Activated CD4-positive, alpha-beta memory T cell treated with anti-CD3 and anti-CD28 coated beads, Interleukin-2, amount 10 ng/mL, durations not matched to agents 7 days and 5 days (primary cell): ENCODE data around the gene VPS13D. TPM values are rescaled to one million over a fixed set of nuclear protein-coding genes. Genes with fewer than 3 reads are reported as not detected.
"Not testable (repeated sequence)": the region's sequence is repeated elsewhere in the genome, so short reads cannot be mapped to it uniquely, and the experiment has no call there.

Experiments
- CTCF ChIA-PET: fragments of 350-600 bp; sonication (Branson Sonifier 250); formaldehyde crosslinking; loops from one replicate; lab custom pipeline; 2021; ENCODE audit warnings: antibody characterized with exemption, inconsistent platforms; lab: Charles Lee
- POLR2A ChIA-PET: fragments of 350-600 bp; sonication (Branson Sonifier 250); formaldehyde crosslinking; loops from one replicate; lab custom pipeline; 2021; ENCODE audit warnings: antibody characterized with exemption; lab: Charles Lee
- DNase-seq: peaks from one replicate; pipeline ENCODE4 v3.0.0-alpha.2; 2020
- H3K27ac Mint-ChIP-seq: one replicate; pipeline ENCODE4 v1.8.0; 2021; ENCODE audit warnings: mild to moderate bottlenecking, mixed read lengths
- H3K27me3 Mint-ChIP-seq: one replicate; pipeline ENCODE4 v1.8.0; 2021; ENCODE audit warnings: mixed read lengths
- H3K36me3 Mint-ChIP-seq: one replicate; pipeline ENCODE4 v1.8.0; 2021; ENCODE audit warnings: low read depth, mixed read lengths
- H3K4me1 Mint-ChIP-seq: one replicate; pipeline ENCODE4 v1.8.0; 2021; ENCODE audit warnings: mixed read lengths
- H3K4me3 Mint-ChIP-seq: one replicate; pipeline ENCODE4 v1.8.0; 2021; ENCODE audit warnings: mild to moderate bottlenecking, mixed read lengths
- H3K9me3 Mint-ChIP-seq: one replicate; pipeline ENCODE4 v1.8.0; 2021; ENCODE audit warnings: mixed read lengths
- total RNA-seq, 2 experiments: library from RNA; stranded (reverse); gene quantifications; one replicate each; pipeline ENCODE4 v1.2.3, GENCODE V29; 2021

The VPS13D gene
- total RNA-seq, 2 experiments from 2014 or later = 28.1 to 31.4 TPM

GRCh38 chr1:12461754-12462153 lies 231.9 kb downstream of the VPS13D start:
- no peak for DNase-seq
- CTCF ChIA-PET = no interaction called here
- no peaks in the 10 kb centered on the region for H3K27me3 Mint-ChIP-seq
- POLR2A ChIA-PET = no interaction called here
- no peak overlapping the region for H3K27ac Mint-ChIP-seq
- no peaks in the 10 kb centered on the region for H3K9me3 Mint-ChIP-seq
- H3K4me3 Mint-ChIP-seq = no peak overlapping the region
- H3K36me3 Mint-ChIP-seq = peaks cover 45% of the 10 kb centered on the region
- peaks cover 2% of the 10 kb centered on the region for H3K4me1 Mint-ChIP-seq

GRCh38 chr1:12462586-12462985 lies 232.8 kb downstream of the VPS13D start:
- Mint-ChIP-seq H3K27me3 (no peaks in the 10 kb centered on the region), H3K9me3 (no peaks in the 10 kb centered on the region), H3K36me3 (peaks cover 41% of the 10 kb centered on the region), H3K27ac (no peak overlapping the region), H3K4me3 (no peak overlapping the region), H3K4me1 (peaks cover 6% of the 10 kb centered on the region)
- POLR2A ChIA-PET = no interaction called here
- DNase-seq = no peak
- CTCF ChIA-PET = no interaction called here

- Mint-ChIP-seq H3K27ac (no peak overlapping the region), H3K27me3 (no peaks in the 10 kb centered on the region), H3K4me3 (no peak overlapping the region), H3K36me3 (peaks cover 46% of the 10 kb centered on the region), H3K4me1 (peaks cover 15% of the 10 kb centered on the region), H3K9me3 (no peaks in the 10 kb centered on the region)
- ChIA-PET POLR2A (no interaction called here), CTCF (no interaction called here)
- DNase-seq = no peak
Observed at GRCh38 chr1:12464045-12464461, 234.2 kb downstream of the VPS13D start.

- H3K27ac Mint-ChIP-seq = no peak overlapping the region
- H3K27me3 Mint-ChIP-seq = no peaks in the 10 kb centered on the region
- ChIA-PET POLR2A (no interaction called here), CTCF (no interaction called here)
- peaks cover 44% of the 10 kb centered on the region for H3K36me3 Mint-ChIP-seq
- peaks cover 15% of the 10 kb centered on the region for H3K4me1 Mint-ChIP-seq
- H3K4me3 Mint-ChIP-seq = no peak overlapping the region
- no peaks in the 10 kb centered on the region for H3K9me3 Mint-ChIP-seq
- DNase-seq = no peak
Observed at GRCh38 chr1:12464598-12465056, 234.8 kb downstream of the VPS13D start.

- no peak for DNase-seq
- Mint-ChIP-seq H3K27me3 (no peaks in the 10 kb centered on the region), H3K27ac (no peak overlapping the region), H3K4me1 (peaks cover 15% of the 10 kb centered on the region), H3K4me3 (no peak overlapping the region), H3K36me3 (peaks cover 42% of the 10 kb centered on the region), H3K9me3 (no peaks in the 10 kb centered on the region)
- ChIA-PET POLR2A (no interaction called here), CTCF (no interaction called here)
Observed at GRCh38 chr1:12465126-12465525, 235.3 kb downstream of the VPS13D start.

- ChIA-PET POLR2A (interaction anchor here (1.0 kb wide), 1 partner anchor 45 kb away, joined by 3 read pairs; no protein-coding TSS in a partner anchor), CTCF (no interaction called here)
- Mint-ChIP-seq H3K4me3 (no peak overlapping the region), H3K27ac (no peak overlapping the region), H3K27me3 (no peaks in the 10 kb centered on the region), H3K36me3 (peaks cover 40% of the 10 kb centered on the region), H3K9me3 (no peaks in the 10 kb centered on the region), H3K4me1 (peaks cover 20% of the 10 kb centered on the region)
- DNase-seq = no peak
Observed at GRCh38 chr1:12466816-12467215, 237.0 kb downstream of the VPS13D start.

GRCh38 chr1:12467570-12468286 lies 237.9 kb downstream of the VPS13D start:
- no peaks in the 10 kb centered on the region for H3K9me3 Mint-ChIP-seq
- ChIA-PET CTCF (no interaction called here), POLR2A (interaction anchor here (1.0 kb wide), 1 partner anchor 44 kb away, joined by 3 read pairs; no protein-coding TSS in a partner anchor)
- H3K27me3 Mint-ChIP-seq = no peaks in the 10 kb centered on the region
- no peak overlapping the region for H3K4me3 Mint-ChIP-seq
- DNase-seq = no peak
- H3K36me3 Mint-ChIP-seq = peaks cover 33% of the 10 kb centered on the region
- H3K4me1 Mint-ChIP-seq = peaks cover 29% of the 10 kb centered on the region
- H3K27ac Mint-ChIP-seq = no peak overlapping the region

- Mint-ChIP-seq H3K36me3 (peaks cover 28% of the 10 kb centered on the region), H3K4me3 (no peak overlapping the region), H3K27me3 (no peaks in the 10 kb centered on the region), H3K27ac (no peak overlapping the region), H3K9me3 (no peaks in the 10 kb centered on the region), H3K4me1 (peaks cover 35% of the 10 kb centered on the region)
- CTCF ChIA-PET = interaction anchor here (1.1 kb wide), 1 partner anchor 10 kb away, joined by 3 read pairs; no protein-coding TSS in a partner anchor
- DNase-seq = no peak
- POLR2A ChIA-PET = no interaction called here
Observed at GRCh38 chr1:12468323-12468722, 238.5 kb downstream of the VPS13D start.

- ChIA-PET CTCF (no interaction called here), POLR2A (interaction anchor here (1.1 kb wide), 1 partner anchor 34 kb away, joined by 3 read pairs; no protein-coding TSS in a partner anchor)
- no peaks in the 10 kb centered on the region for H3K9me3 Mint-ChIP-seq
- H3K27me3 Mint-ChIP-seq = no peaks in the 10 kb centered on the region
- peaks cover 46% of the 10 kb centered on the region for H3K4me1 Mint-ChIP-seq
- no peak for DNase-seq
- H3K36me3 Mint-ChIP-seq = peaks cover 33% of the 10 kb centered on the region
- no peak overlapping the region for H3K4me3 Mint-ChIP-seq
- H3K27ac Mint-ChIP-seq = no peak overlapping the region
Observed at GRCh38 chr1:12469493-12469892, 239.7 kb downstream of the VPS13D start.

- POLR2A ChIA-PET = interaction anchor here (1.1 kb wide), 1 partner anchor 35 kb away, joined by 3 read pairs; no protein-coding TSS in a partner anchor
- no peak overlapping the region for H3K4me3 Mint-ChIP-seq
- CTCF ChIA-PET = no interaction called here
- DNase-seq = no peak
- peaks cover 51% of the 10 kb centered on the region for H3K4me1 Mint-ChIP-seq
- H3K9me3 Mint-ChIP-seq = no peaks in the 10 kb centered on the region
- H3K27me3 Mint-ChIP-seq = no peaks in the 10 kb centered on the region
- peaks cover 32% of the 10 kb centered on the region for H3K36me3 Mint-ChIP-seq
- no peak overlapping the region for H3K27ac Mint-ChIP-seq
Observed at GRCh38 chr1:12469990-12470389, 240.2 kb downstream of the VPS13D start.

- H3K27me3 Mint-ChIP-seq, H3K9me3 Mint-ChIP-seq, H3K27ac Mint-ChIP-seq, CTCF ChIA-PET, DNase-seq, H3K4me3 Mint-ChIP-seq: not testable (repeated sequence)
- POLR2A ChIA-PET = interaction anchor here (1.8 to 1.9 kb wide), 2 partner anchors 11 to 40 kb away, joined by 6 to 11 read pairs; no protein-coding TSS in a partner anchor
- H3K36me3 Mint-ChIP-seq = peaks cover 28% of the 10 kb centered on the region
- H3K4me1 Mint-ChIP-seq = peaks cover 60% of the 10 kb centered on the region
Observed at GRCh38 chr1:12470916-12471315, 241.1 kb downstream of the VPS13D start.

GRCh38 chr1:12472156-12472797 lies 242.4 kb downstream of the VPS13D start:
- CTCF ChIA-PET = no interaction called here
- DNase-seq = no peak
- Mint-ChIP-seq H3K27ac (peak overlapping the region; percentile 86), H3K36me3 (peaks cover 29% of the 10 kb centered on the region), H3K9me3 (no peaks in the 10 kb centered on the region), H3K4me1 (peaks cover 70% of the 10 kb centered on the region), H3K4me3 (no peak overlapping the region), H3K27me3 (no peaks in the 10 kb centered on the region)
- POLR2A ChIA-PET = interaction anchor here (0.7 to 2.7 kb wide), 8 partner anchors 9 to 564 kb away, joined by 3 to 17 read pairs (median 4); partner anchors contain the start of gene DHRS3
